PC-3 (cell line): ENCODE data around the gene XK. TPM values are rescaled to one million over a fixed set of nuclear protein-coding genes. Genes with fewer than 3 reads are reported as not detected.

Experiments used
- ATAC-seq: fragments of 200-7000 bp; cut with Tn5 transposase; 2 replicates; pipeline ENCODE4 v1.9.1; 2020; ENCODE audit warnings: mild to moderate bottlenecking, moderate library complexity
- Bru-seq: library from RNA; stranded (reverse); fragments of 400-500 nt; gene quantifications from one replicate; lab custom pipeline; 2021; lab: Mats Ljungman, UMichigan
- BruChase-seq, 2 experiments: library from RNA; stranded (reverse); fragments of 400-500 nt; gene quantifications; one replicate each; lab custom pipeline; 2021; lab: Mats Ljungman, UMichigan
- BruUV-seq: library from RNA; stranded (reverse); fragments of 400-500 nt; replicated peaks from 2 replicates; lab custom pipeline; 2021; lab: Mats Ljungman, UMichigan
- CTCF ChIA-PET: fragments of 300-600 bp; sonication (Branson Sonifier 250); formaldehyde crosslinking; loops from one replicate; lab custom pipeline; 2022; ENCODE audit warnings: antibody characterized with exemption; lab: Charles Lee
- POLR2A ChIA-PET: fragments of 300-600 bp; sonication (Branson Sonifier 250); formaldehyde crosslinking; loops from one replicate; lab custom pipeline; 2022; ENCODE audit warnings: antibody characterized with exemption; ENCODE audit not compliant: unreplicated experiment; lab: Charles Lee
- DNase-seq: peaks from one replicate; pipeline ENCODE4 v3.0.0-alpha.2; 2015
- H2AFZ ChIP-seq: fragments of 300-600 bp; sonication (generic); 2 replicates; pipeline ENCODE4 v1.6.0; 2016; ENCODE audit warnings: antibody characterized with exemption, low read length
- H3F3A ChIP-seq: fragments of 300-600 bp; sonication (generic); one replicate; pipeline ENCODE4 v1.6.0; 2017; ENCODE audit warnings: antibody characterized with exemption, low read length, control low read depth, mild to moderate bottlenecking; ENCODE audit not compliant: unreplicated experiment
- H3K27ac ChIP-seq: fragments of 300-600 bp; sonication (generic); 2 replicates; pipeline ENCODE4 v1.5.1; 2016; ENCODE audit warnings: mild to moderate bottlenecking, low read length
- H3K27me3 ChIP-seq: fragments of 300-600 bp; sonication (generic); 2 replicates; pipeline ENCODE4 v1.6.1; 2016; ENCODE audit warnings: low read length, mixed read lengths
- H3K36me3 ChIP-seq: fragments of 300-600 bp; sonication (generic); 2 replicates; pipeline ENCODE4 v1.6.1; 2016; ENCODE audit warnings: low read depth, mixed run types, low read length, mixed read lengths
- H3K4me1 ChIP-seq: fragments of 300-600 bp; sonication (generic); 2 replicates; pipeline ENCODE4 v1.5.1; 2016; ENCODE audit warnings: low read length; ENCODE audit not compliant: insufficient read depth
- H3K4me2 ChIP-seq: fragments of 300-600 bp; sonication (generic); 2 replicates; pipeline ENCODE4 v1.6.0; 2016; ENCODE audit warnings: low read length
- H3K4me3 ChIP-seq: fragments of 300-600 bp; sonication (generic); 2 replicates; pipeline ENCODE4 v1.5.1; 2016; ENCODE audit warnings: mild to moderate bottlenecking, low read length, mixed read lengths
- H3K79me2 ChIP-seq: fragments of 300-600 bp; sonication (generic); 2 replicates; pipeline ENCODE4 v1.6.1; 2017; ENCODE audit warnings: low read length, mixed read lengths
- H3K9ac ChIP-seq: fragments of 300-600 bp; sonication (generic); 2 replicates; pipeline ENCODE4 v1.6.0; 2016; ENCODE audit warnings: mild to moderate bottlenecking, low read length
- H3K9me2 ChIP-seq: fragments of 300-600 bp; sonication (generic); replicated peaks from 2 replicates; pipeline ENCODE4 v1.6.1; 2016; ENCODE audit warnings: mixed run types, low read length, mixed read lengths
- H3K9me3 ChIP-seq: fragments of 300-600 bp; sonication (generic); 2 replicates; pipeline ENCODE4 v1.6.1; 2016; ENCODE audit warnings: low read length, mixed read lengths
- H4K20me1 ChIP-seq: fragments of 300-600 bp; sonication (generic); 2 replicates; pipeline ENCODE4 v1.6.1; 2016; ENCODE audit warnings: low read length, mixed read lengths
- EZH2 ChIP-seq: fragments of 300-600 bp; sonication (generic); IDR thresholded peaks from one replicate; pipeline ENCODE4 v1.6.1; 2017; ENCODE audit warnings: antibody characterized with exemption, mild to moderate bottlenecking, low read length; ENCODE audit not compliant: unreplicated experiment
- EZH2phosphoT487 ChIP-seq: fragments of 300-600 bp; sonication (generic); IDR thresholded peaks from 2 replicates; pipeline ENCODE4 v1.6.1; 2018; ENCODE audit warnings: mild to moderate bottlenecking, antibody characterized with exemption, low read length, borderline replicate concordance
- intact Hi-C: fragments of 100-400 bp; cut with micrococcal nuclease; formaldehyde crosslinking; loops from 2 replicates; pipeline ENCODE4 v1.9.0; 2023
- long read RNA-seq: library from polyadenylated mRNA; unstranded; transcript quantifications from one replicate; pipeline ENCODE4 v2.0.0, GENCODE V29; 2021; ENCODE audit not compliant: unreplicated experiment
- total RNA-seq: library from RNA; depleted of rRNA; stranded (reverse); fragments of >200 nt; gene quantifications from 2 replicates; pipeline ENCODE4 v1.2.3, GENCODE V29; 2014; rRNA removed
- TF ChIP-seq, protein P1 (sequence below): fragments of 300-600 bp; sonication (generic); conservative IDR thresholded peaks from 2 replicates; pipeline ENCODE4 v1.5.1; 2017; ENCODE audit warnings: antibody characterized with exemption, low read depth, mild to moderate bottlenecking, low read length

XK gene, protein sequence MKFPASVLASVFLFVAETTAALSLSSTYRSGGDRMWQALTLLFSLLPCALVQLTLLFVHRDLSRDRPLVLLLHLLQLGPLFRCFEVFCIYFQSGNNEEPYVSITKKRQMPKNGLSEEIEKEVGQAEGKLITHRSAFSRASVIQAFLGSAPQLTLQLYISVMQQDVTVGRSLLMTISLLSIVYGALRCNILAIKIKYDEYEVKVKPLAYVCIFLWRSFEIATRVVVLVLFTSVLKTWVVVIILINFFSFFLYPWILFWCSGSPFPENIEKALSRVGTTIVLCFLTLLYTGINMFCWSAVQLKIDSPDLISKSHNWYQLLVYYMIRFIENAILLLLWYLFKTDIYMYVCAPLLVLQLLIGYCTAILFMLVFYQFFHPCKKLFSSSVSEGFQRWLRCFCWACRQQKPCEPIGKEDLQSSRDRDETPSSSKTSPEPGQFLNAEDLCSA
- total RNA-seq (7.7 and 8.0 TPM in 2 replicates), Bru-seq, nascent RNA (percentile 68 among the genes with signal in this experiment), BruChase-seq, experiment 1, labeled RNA remaining after a 6-hour chase (percentile 94 among the genes with signal in this experiment), BruChase-seq, experiment 2, labeled RNA remaining after a 2-hour chase (percentile 94 among the genes with signal in this experiment)
- long read RNA-seq, full-length matches to known transcripts: 36 of 48 reads
- long read RNA-seq, partial matches to known transcripts: 12 of 48 reads
- long read RNA-seq, other reads (novel, unspliced or antisense): 0 of 48 reads

DNA sequence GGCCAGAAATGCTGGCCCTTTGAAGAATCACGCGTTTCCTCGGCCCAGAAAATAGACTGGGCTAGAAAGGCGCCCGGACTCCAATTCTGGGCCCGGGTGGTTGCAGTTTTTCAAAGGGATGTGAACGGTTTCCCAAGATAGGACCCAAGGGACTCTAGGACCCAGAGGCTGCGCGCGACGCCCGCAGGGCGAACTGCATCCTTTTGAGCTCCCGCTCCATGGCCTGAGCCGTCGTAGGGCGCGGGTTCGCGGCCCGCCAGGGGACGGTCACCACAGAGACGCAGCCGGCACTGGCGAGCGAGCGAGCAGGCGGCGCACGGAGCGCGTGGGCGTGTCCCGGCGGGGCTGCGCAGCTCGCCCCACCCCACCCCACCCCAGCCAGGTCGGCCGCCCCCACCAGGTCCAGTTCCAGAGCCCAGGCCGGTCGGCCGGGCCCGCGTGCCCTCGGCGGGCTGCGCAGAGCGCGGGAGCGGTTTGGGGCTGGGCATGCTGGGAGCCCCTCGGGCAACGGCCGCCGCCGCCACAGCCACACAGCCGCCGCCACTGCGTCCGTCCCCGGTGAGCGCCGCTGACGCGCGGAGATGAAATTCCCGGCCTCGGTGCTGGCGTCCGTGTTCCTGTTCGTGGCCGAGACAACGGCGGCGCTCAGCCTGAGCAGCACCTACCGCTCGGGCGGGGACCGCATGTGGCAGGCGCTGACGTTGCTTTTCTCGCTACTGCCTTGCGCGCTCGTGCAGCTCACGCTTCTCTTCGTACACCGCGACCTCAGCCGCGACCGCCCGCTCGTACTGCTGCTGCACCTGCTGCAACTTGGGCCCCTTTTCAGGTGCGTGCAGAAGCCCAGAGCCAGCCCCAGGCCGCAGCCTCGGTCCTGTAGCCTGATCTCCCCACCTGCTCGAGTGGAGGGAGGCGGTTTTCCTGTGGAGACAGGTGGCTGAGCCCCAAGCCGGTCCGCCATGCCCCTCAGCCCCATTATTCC lies at the start of gene XK:
XK (plus strand) TSS at position 411 of the 979 bp plus-strand sequence; CDS start at position 582, 171 bp downstream.
- Histone ChIP-seq H3K9me2 (no peaks in the 10 kb centered on the region), H3K9me3 (no peaks in the 10 kb centered on the region), H3K4me2 (peak within 1 kb of the TSS; percentile 90), H4K20me1 (no peaks in the 10 kb centered on the region), H3K4me3 (peak within 1 kb of the TSS; percentile 68), H3K27me3 (no peaks in the 10 kb centered on the region), H3F3A (no peaks in the 10 kb centered on the region), H3K9ac (peak within 1 kb of the TSS; percentile 63), H3K4me1 (peaks cover 17% of the 10 kb centered on the region), H2AFZ (peak within 1 kb of the TSS; percentile 68), H3K27ac (peak within 1 kb of the TSS; percentile 18; the same call in 1 of the 2 replicates), H3K79me2 (peaks cover 14% of the 10 kb centered on the region; the same call in 1 of the 2 replicates), H3K36me3 (no peaks in the 10 kb centered on the region)
- ChIA-PET CTCF (no interaction called here), POLR2A (interaction anchor here (0.6 kb wide), 1 partner anchor 34 kb away, joined by 3 read pairs; no protein-coding TSS in a partner anchor)
- TF ChIP-seq EZH2phosphoT487: no peak
- TF ChIP-seq, protein P1, sequence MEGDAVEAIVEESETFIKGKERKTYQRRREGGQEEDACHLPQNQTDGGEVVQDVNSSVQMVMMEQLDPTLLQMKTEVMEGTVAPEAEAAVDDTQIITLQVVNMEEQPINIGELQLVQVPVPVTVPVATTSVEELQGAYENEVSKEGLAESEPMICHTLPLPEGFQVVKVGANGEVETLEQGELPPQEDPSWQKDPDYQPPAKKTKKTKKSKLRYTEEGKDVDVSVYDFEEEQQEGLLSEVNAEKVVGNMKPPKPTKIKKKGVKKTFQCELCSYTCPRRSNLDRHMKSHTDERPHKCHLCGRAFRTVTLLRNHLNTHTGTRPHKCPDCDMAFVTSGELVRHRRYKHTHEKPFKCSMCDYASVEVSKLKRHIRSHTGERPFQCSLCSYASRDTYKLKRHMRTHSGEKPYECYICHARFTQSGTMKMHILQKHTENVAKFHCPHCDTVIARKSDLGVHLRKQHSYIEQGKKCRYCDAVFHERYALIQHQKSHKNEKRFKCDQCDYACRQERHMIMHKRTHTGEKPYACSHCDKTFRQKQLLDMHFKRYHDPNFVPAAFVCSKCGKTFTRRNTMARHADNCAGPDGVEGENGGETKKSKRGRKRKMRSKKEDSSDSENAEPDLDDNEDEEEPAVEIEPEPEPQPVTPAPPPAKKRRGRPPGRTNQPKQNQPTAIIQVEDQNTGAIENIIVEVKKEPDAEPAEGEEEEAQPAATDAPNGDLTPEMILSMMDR: no peak
- TF ChIP-seq EZH2: no peak
- DNase-seq (peak; percentile 55), ATAC-seq (peak; percentile 77)
- intact Hi-C loops: no loop called here
- no TSS peak for BruUV-seq

DNA sequence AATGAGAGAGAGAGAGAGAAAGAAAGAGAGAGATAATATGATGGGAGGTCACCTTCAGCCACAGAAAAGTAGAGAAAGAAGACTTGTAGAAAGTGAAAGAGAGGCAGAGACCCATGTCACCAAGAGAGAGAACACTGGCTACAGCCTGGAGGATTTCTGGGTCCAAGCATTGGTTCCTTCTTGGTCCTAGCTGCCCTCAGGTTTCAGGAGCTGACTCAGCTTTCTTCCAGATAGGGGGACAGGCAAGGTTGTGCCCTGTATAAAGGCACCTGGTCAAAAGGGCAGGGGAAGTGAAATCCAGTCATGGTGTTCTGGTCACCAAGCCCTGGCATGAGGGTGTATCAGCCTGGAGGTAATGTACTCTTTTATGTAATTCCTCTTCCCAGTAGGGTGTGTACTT lies 47.5 kb upstream of the XK start:
- no peaks in the 10 kb centered on the region for H3K4me1 ChIP-seq
- no peak overlapping the region for H3K4me2 ChIP-seq
- H3K27me3 ChIP-seq: no peaks in the 10 kb centered on the region
- no peak for DNase-seq
- no peaks in the 10 kb centered on the region for H4K20me1 ChIP-seq
- ChIA-PET CTCF (no interaction called here), POLR2A (no interaction called here)
- H3K79me2 ChIP-seq: no peaks in the 10 kb centered on the region
- no TSS peak for BruUV-seq
- H2AFZ ChIP-seq: no peak overlapping the region
- H3K27ac ChIP-seq: no peak overlapping the region
- H3K9me2 ChIP-seq: no peaks in the 10 kb centered on the region
- H3K9ac ChIP-seq: no peak overlapping the region
- TF ChIP-seq EZH2phosphoT487 (no peak), EZH2 (no peak)
- TF ChIP-seq, protein P1: no peak
- intact Hi-C loops: no loop called here
- no peaks in the 10 kb centered on the region for H3K9me3 ChIP-seq
- no peaks in the 10 kb centered on the region for H3K36me3 ChIP-seq
- H3K4me3 ChIP-seq: no peak overlapping the region
- no peak for ATAC-seq
- H3F3A ChIP-seq: no peaks in the 10 kb centered on the region
